Gastroesophageal sphincter (tissue), 4 donors: ENCODE results near the gene C11orf65. TPM values are rescaled to one million over a fixed set of nuclear protein-coding genes. Genes with fewer than 3 reads are reported as not detected.

Source experiments
- ATAC-seq: fragments of 150-250 bp; one replicate; pipeline ENCODE4 v1.9.1; 2016; ENCODE audit warnings: mild to moderate bottlenecking, moderate library complexity
- H3K27ac ChIP-seq, 4 donors: fragments of 200-600 bp; sonication (generic) in 3 of 4; 1 replicate in 3 of 4; 2 replicates in 1 of 4; pipeline ENCODE4 v1.5.1; 2016 to 2019
- H3K27me3 ChIP-seq: fragments of 200-600 bp; sonication (generic); one replicate; pipeline ENCODE4 v1.5.1; 2019
- H3K36me3 ChIP-seq, 2 donors: fragments of 200-600 bp; sonication (generic); one replicate each; pipeline ENCODE4 v1.5.1; 2019; ENCODE audit warnings: control low read depth in 1 of 2
- H3K4me1 ChIP-seq, 3 donors: fragments of 200-600 bp; sonication (generic); 1 replicate in 2 of 3; 2 replicates in 1 of 3; pipeline ENCODE4 v1.5.1; 2016 to 2019; ENCODE audit warnings: control low read depth in 2 of 3
- H3K4me3 ChIP-seq, 2 donors: fragments of 200-600 bp; sonication (generic); one replicate each; pipeline ENCODE4 v1.5.1; 2019; ENCODE audit warnings: mild to moderate bottlenecking in 1 of 2, moderate library complexity in 1 of 2
- H3K9me3 ChIP-seq, 3 donors: fragments of 200-600 bp; sonication (generic); one replicate each; pipeline ENCODE4 v1.5.1; 2017 to 2019; ENCODE audit warnings: control low read depth in 2 of 3
- CTCF ChIP-seq, 4 experiments: fragments of 200-600 bp in 2 of 4; fragments of 450-650 bp in 2 of 4; sonication (generic) in 1 of 4; IDR thresholded peaks; one replicate each; pipeline ENCODE4 v1.5.1; 2017 to 2019; ENCODE audit warnings: antibody characterized with exemption in 4 of 4, mild to moderate bottlenecking in 2 of 4, moderate library complexity in 2 of 4
- EP300 ChIP-seq: sonication (generic); formaldehyde crosslinking; IDR thresholded peaks from one replicate; pipeline ENCODE4 v1.6.1; 2017; ENCODE audit warnings: antibody characterized with exemption, mild to moderate bottlenecking
- POLR2A ChIP-seq, 2 donors: fragments of 450-650 bp; IDR thresholded peaks; one replicate each; pipeline ENCODE4 v1.6.1; 2017; ENCODE audit warnings: antibody characterized with exemption in 2 of 2, mild to moderate bottlenecking in 2 of 2, moderate library complexity in 1 of 2
- POLR2AphosphoS5 ChIP-seq: sonication (generic); formaldehyde crosslinking; IDR thresholded peaks from one replicate; pipeline ENCODE4 v1.6.1; 2017; ENCODE audit warnings: antibody characterized with exemption
- WGBS, 2 donors: methylation state at CpG; one replicate each; pipeline ENCODE4 v1.1.5; 2018; ENCODE audit warnings: low coverage in 1 of 2; 5-methylcytosine and 5-hydroxymethylcytosine counted together
- total RNA-seq, 4 donors: library from RNA; depleted of rRNA; stranded (reverse); fragments of >200 nt; gene quantifications; one replicate each; pipeline ENCODE4 v1.1.0, GENCODE V29; 2016

The C11orf65 gene
- total RNA-seq, 4 donors from 2014 or later = 0.67 TPM; not detected in 3

GRCh38 chr11:108368134-108368533 is 99.2 kb downstream of the C11orf65 start:
- no peaks in the 10 kb centered on the region for H3K9me3 ChIP-seq
- no peak for ATAC-seq
- H3K27me3 ChIP-seq = no peaks in the 10 kb centered on the region
- H3K4me3 ChIP-seq = no peak overlapping the region
- 50 to 100% methylated on average over 1 of the region's 1 CpG for WGBS, 2 donors
- peaks cover 0 to 44% of the 10 kb centered on the region in 2 donors for H3K36me3 ChIP-seq
- H3K27ac ChIP-seq = no peak overlapping the region
- TF ChIP-seq EP300 = no peak
- TF ChIP-seq POLR2A (IDR thresholded peaks at IDR 0.05) = no peak
- no peak for TF ChIP-seq POLR2AphosphoS5
- TF ChIP-seq CTCF (IDR thresholded peaks at IDR 0.05) = no peak
- H3K4me1 ChIP-seq = no peaks in the 10 kb centered on the region

DNA sequence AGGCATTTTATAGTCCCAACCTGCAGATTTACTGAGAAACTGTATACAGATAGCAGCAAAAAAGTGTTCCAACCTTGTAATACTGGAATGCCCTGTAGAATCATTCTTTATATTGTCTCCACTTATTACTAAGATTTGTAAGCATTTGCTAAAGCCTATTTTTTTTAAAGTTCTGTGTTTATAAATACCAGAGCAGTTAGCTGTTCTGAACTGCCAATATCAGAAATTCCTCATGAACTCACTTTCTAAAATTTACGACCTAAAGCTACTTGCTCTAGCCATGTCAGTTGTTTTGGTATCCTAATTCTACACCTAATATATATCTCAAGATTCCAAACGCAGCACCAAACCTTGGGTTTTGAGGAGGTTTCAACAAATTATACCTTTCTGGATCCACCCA is 103.2 kb downstream of the C11orf65 start:
- no peak for ATAC-seq
- no peak overlapping the region for H3K4me3 ChIP-seq
- TF ChIP-seq POLR2A (IDR thresholded peaks at IDR 0.05) (no peak), EP300 (no peak), CTCF (IDR thresholded peaks at IDR 0.05) (no peak), POLR2AphosphoS5 (no peak)
- no peaks in the 10 kb centered on the region for H3K27me3 ChIP-seq
- H3K27ac ChIP-seq = no peak overlapping the region
- no peaks in the 10 kb centered on the region for H3K4me1 ChIP-seq
- H3K9me3 ChIP-seq = no peaks in the 10 kb centered on the region
- peaks cover 0 to 32% of the 10 kb centered on the region in 2 donors for H3K36me3 ChIP-seq
- WGBS, 2 donors = 75 to 83% methylated on average over 1 to 2 of the region's 2 CpGs

DNA sequence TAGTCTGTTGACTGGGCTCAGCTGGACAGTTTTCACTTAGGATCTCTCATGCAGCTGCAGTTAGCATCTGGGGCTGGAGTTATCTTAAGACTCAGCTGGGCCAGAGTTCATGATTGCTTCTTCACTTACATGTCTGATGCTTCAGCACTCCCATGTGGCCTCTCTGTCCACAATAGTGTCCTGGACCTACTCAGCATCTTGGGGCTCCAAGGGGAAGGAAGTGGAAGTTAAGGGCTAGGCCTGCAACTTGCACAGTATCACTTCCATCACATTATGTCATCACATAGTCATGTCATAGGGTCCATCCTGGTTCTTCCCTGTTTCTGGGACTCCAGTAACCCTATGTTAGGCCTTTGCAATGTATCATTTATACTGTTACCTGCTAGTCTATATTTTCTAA is 115.9 kb downstream of the C11orf65 start:
- H3K4me1 ChIP-seq = no peaks in the 10 kb centered on the region
- TF ChIP-seq POLR2AphosphoS5 = no peak
- TF ChIP-seq POLR2A (IDR thresholded peaks at IDR 0.05) = no peak
- no peak for TF ChIP-seq CTCF (IDR thresholded peaks at IDR 0.05)
- TF ChIP-seq EP300 = no peak
- no peaks in the 10 kb centered on the region for H3K9me3 ChIP-seq
- peaks cover 0 to 94% of the 10 kb centered on the region in 2 donors for H3K36me3 ChIP-seq
- no peak overlapping the region for H3K27ac ChIP-seq
- H3K27me3 ChIP-seq = no peaks in the 10 kb centered on the region
- no peak for ATAC-seq
- no peak overlapping the region for H3K4me3 ChIP-seq

DNA sequence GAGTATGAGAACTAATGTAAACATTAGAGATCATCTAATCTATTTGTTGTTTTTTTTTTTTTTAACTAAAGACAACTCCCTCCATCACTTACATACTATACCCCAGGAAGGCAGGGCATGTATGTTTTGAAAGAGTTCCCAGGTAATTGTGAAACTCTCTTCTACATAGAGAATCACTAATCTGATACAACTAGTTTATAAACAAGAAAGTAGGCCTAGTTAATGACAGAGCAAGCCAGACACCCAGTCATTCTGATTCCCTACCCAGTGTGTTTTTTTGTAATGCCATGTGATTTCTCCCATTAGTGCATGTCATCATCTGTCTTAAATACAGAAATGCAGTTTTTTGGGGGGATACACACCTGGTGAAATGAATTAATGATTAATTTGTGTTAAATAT is 120.9 kb downstream of the C11orf65 start:
- no peak overlapping the region for H3K4me3 ChIP-seq
- H3K36me3 ChIP-seq = peaks cover 0 to 70% of the 10 kb centered on the region in 2 donors
- ATAC-seq = no peak
- no peaks in the 10 kb centered on the region for H3K4me1 ChIP-seq
- H3K27me3 ChIP-seq = no peaks in the 10 kb centered on the region
- TF ChIP-seq EP300 (no peak), POLR2AphosphoS5 (no peak), CTCF (IDR thresholded peaks at IDR 0.05) (no peak), POLR2A (IDR thresholded peaks at IDR 0.05) (no peak)
- no peaks in the 10 kb centered on the region for H3K9me3 ChIP-seq
- no peak overlapping the region for H3K27ac ChIP-seq

DNA sequence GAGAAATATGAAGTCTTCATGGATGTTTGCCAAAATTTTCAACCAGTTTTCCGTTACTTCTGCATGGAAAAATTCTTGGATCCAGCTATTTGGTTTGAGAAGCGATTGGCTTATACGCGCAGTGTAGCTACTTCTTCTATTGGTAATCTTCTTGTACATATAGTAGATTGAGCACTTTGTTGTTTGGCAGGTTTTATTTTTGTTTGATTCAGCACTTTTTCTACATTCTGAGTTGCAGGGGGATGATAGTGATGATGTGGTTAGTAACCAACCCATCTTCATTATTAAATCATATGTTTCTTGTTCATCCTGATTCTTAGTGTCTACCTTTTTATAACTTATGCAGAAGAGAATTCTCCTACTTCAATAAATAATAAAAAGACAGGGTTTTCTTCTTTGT is 121.6 kb downstream of the C11orf65 start:
- no peaks in the 10 kb centered on the region for H3K9me3 ChIP-seq
- H3K4me1 ChIP-seq = no peaks in the 10 kb centered on the region
- TF ChIP-seq POLR2AphosphoS5 (no peak), CTCF (IDR thresholded peaks at IDR 0.05) (no peak), POLR2A (IDR thresholded peaks at IDR 0.05) (no peak), EP300 (no peak)
- 93 to 98% methylated on average over 4 of the region's 4 CpGs for WGBS, 2 donors
- no peak for ATAC-seq
- no peak overlapping the region for H3K4me3 ChIP-seq
- H3K27ac ChIP-seq = no peak overlapping the region
- H3K27me3 ChIP-seq = no peaks in the 10 kb centered on the region
- H3K36me3 ChIP-seq = peaks cover 0 to 63% of the 10 kb centered on the region in 2 donors
